HEK293T (cell line): ENCODE data around the gene SAMD14.

ENCODE experiments used
- CTBP1 ChIP-seq: fragments of 450-650 bp; IDR thresholded peaks from 2 replicates; pipeline ENCODE4 v1.6.1; 2016; ENCODE audit warnings: borderline replicate concordance
- FOXK2 ChIP-seq: fragments of 450-650 bp; IDR thresholded peaks from 2 replicates; pipeline ENCODE4 v1.6.1; 2016; ENCODE audit warnings: mild to moderate bottlenecking
- FOXM1 ChIP-seq: fragments of 450-650 bp; IDR thresholded peaks from 2 replicates; pipeline ENCODE4 v1.6.1; 2017; ENCODE audit warnings: mild to moderate bottlenecking, borderline replicate concordance
- SP1 ChIP-seq: fragments of 450-650 bp; IDR thresholded peaks from 2 replicates; pipeline ENCODE4 v1.6.1; 2017
- TARDBP ChIP-seq: fragments of 450-650 bp; IDR thresholded peaks from 2 replicates; pipeline ENCODE4 v1.6.1; 2016
- TF ChIP-seq, protein P1 (sequence below): fragments of 450-650 bp; IDR thresholded peaks from 2 replicates; pipeline ENCODE4 v1.6.1; 2016

GRCh38 chr17:50168319-50168718 lies 38.4 kb upstream of the SAMD14 start:
- no peak for TF ChIP-seq TARDBP
- no peak for TF ChIP-seq CTBP1
- TF ChIP-seq FOXM1: no peak
- TF ChIP-seq, protein P1, sequence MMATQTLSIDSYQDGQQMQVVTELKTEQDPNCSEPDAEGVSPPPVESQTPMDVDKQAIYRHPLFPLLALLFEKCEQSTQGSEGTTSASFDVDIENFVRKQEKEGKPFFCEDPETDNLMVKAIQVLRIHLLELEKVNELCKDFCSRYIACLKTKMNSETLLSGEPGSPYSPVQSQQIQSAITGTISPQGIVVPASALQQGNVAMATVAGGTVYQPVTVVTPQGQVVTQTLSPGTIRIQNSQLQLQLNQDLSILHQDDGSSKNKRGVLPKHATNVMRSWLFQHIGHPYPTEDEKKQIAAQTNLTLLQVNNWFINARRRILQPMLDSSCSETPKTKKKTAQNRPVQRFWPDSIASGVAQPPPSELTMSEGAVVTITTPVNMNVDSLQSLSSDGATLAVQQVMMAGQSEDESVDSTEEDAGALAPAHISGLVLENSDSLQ: no peak
- TF ChIP-seq SP1: no peak
- TF ChIP-seq FOXK2: no peak
